Loucy (cell line): ENCODE results near the gene TMPRSS11D.

Experiments
- H2AFZ ChIP-seq: fragments of 200-600 bp; sonication (generic); 2 replicates; pipeline ENCODE4 v1.6.0; 2016; ENCODE audit warnings: antibody characterized with exemption, mild to moderate bottlenecking, low read length, moderate library complexity
- H3F3A ChIP-seq: fragments of 200-600 bp; 2 replicates; pipeline ENCODE4 v1.6.0; 2016; ENCODE audit warnings: antibody characterized with exemption, low read depth, mild to moderate bottlenecking
- H3K27me3 ChIP-seq: fragments of 200-600 bp; sonication (generic); 2 replicates; pipeline ENCODE4 v1.6.1; 2014; ENCODE audit warnings: low read length, mild to moderate bottlenecking; ENCODE audit not compliant: insufficient read depth, poor library complexity, severe bottlenecking
- H3K36me3 ChIP-seq: fragments of 200-600 bp; sonication (generic); 2 replicates; pipeline ENCODE4 v1.6.1; 2016; ENCODE audit warnings: low read length; ENCODE audit not compliant: insufficient read depth
- H3K4me1 ChIP-seq: fragments of 200-600 bp; sonication (generic); 2 replicates; pipeline ENCODE4 v1.5.1; 2014; ENCODE audit warnings: low read length, mild to moderate bottlenecking; ENCODE audit not compliant: insufficient read depth, poor library complexity, severe bottlenecking
- H3K4me2 ChIP-seq: fragments of 200-600 bp; sonication (generic); 2 replicates; pipeline ENCODE4 v1.6.0; 2014; ENCODE audit warnings: antibody characterized with exemption, low read length, low read depth, mild to moderate bottlenecking; ENCODE audit not compliant: poor library complexity, severe bottlenecking
- H3K4me3 ChIP-seq: fragments of 200-600 bp; sonication (generic); 2 replicates; pipeline ENCODE4 v1.5.1; 2014; ENCODE audit warnings: low read length, mild to moderate bottlenecking, mixed read lengths; ENCODE audit not compliant: poor library complexity, severe bottlenecking
- H3K79me2 ChIP-seq: fragments of 200-600 bp; sonication (generic); 2 replicates; pipeline ENCODE4 v1.6.1; 2014; ENCODE audit warnings: low read length; ENCODE audit not compliant: insufficient read depth
- H3K9ac ChIP-seq: fragments of 200-600 bp; sonication (generic); 2 replicates; pipeline ENCODE4 v1.6.0; 2014; ENCODE audit warnings: mild to moderate bottlenecking, low read depth, low read length, moderate library complexity; ENCODE audit not compliant: poor library complexity, severe bottlenecking
- H3K9me2 ChIP-seq: fragments of 200-600 bp; sonication (generic); replicated peaks from 2 replicates; pipeline ENCODE4 v1.6.1; 2016; ENCODE audit warnings: low read depth, low read length, mixed read lengths
- H3K9me3 ChIP-seq: fragments of 200-600 bp; sonication (generic); 2 replicates; pipeline ENCODE4 v1.6.1; 2014; ENCODE audit warnings: mild to moderate bottlenecking, antibody characterized with exemption, low read length, low read depth; ENCODE audit not compliant: insufficient read depth
- H4K20me1 ChIP-seq: fragments of 200-600 bp; sonication (generic); 2 replicates; pipeline ENCODE4 v1.6.0; 2014; ENCODE audit warnings: antibody characterized with exemption, low read length, mild to moderate bottlenecking; ENCODE audit not compliant: insufficient read depth, poor library complexity, severe bottlenecking
- CTCF ChIP-seq: fragments of 200-600 bp; sonication (generic); conservative IDR thresholded peaks from 2 replicates; pipeline ENCODE4 v1.5.1; 2014; ENCODE audit warnings: mild to moderate bottlenecking, antibody characterized with exemption, low read length
- EZH2phosphoT487 ChIP-seq: fragments of 200-600 bp; IDR thresholded peaks from 2 replicates; pipeline ENCODE4 v1.6.1; 2018; ENCODE audit warnings: antibody characterized with exemption, mild to moderate bottlenecking, moderate library complexity, borderline replicate concordance

The TMPRSS11D gene

GRCh38 chr4:67896421-67897065 is 12.7 kb upstream of the TMPRSS11D start:
- H3K9ac ChIP-seq = no peak overlapping the region
- H3K79me2 ChIP-seq = no peaks in the 10 kb centered on the region
- H3K4me1 ChIP-seq = no peaks in the 10 kb centered on the region
- no peaks in the 10 kb centered on the region for H3K27me3 ChIP-seq
- no peak overlapping the region for H2AFZ ChIP-seq
- H3K36me3 ChIP-seq = no peaks in the 10 kb centered on the region
- no peak overlapping the region for H3K4me3 ChIP-seq
- TF ChIP-seq EZH2phosphoT487 (no peak), CTCF (no peak)
- no peaks in the 10 kb centered on the region; the same call in 1 of the 2 replicates for H3K9me2 ChIP-seq
- H3F3A ChIP-seq = no peaks in the 10 kb centered on the region
- H3K4me2 ChIP-seq = no peak overlapping the region
- no peaks in the 10 kb centered on the region for H4K20me1 ChIP-seq
- no peaks in the 10 kb centered on the region for H3K9me3 ChIP-seq

- no peak overlapping the region for H3K4me2 ChIP-seq
- H3K79me2 ChIP-seq = no peaks in the 10 kb centered on the region
- H3K9me3 ChIP-seq = no peaks in the 10 kb centered on the region
- no peak overlapping the region for H2AFZ ChIP-seq
- H3K4me1 ChIP-seq = no peaks in the 10 kb centered on the region
- no peaks in the 10 kb centered on the region; the same call in 1 of the 2 replicates for H3K9me2 ChIP-seq
- H3F3A ChIP-seq = no peaks in the 10 kb centered on the region
- no peak overlapping the region for H3K4me3 ChIP-seq
- no peaks in the 10 kb centered on the region for H4K20me1 ChIP-seq
- H3K36me3 ChIP-seq = no peaks in the 10 kb centered on the region
- no peak overlapping the region for H3K9ac ChIP-seq
- no peaks in the 10 kb centered on the region for H3K27me3 ChIP-seq
- TF ChIP-seq CTCF = no peak
- TF ChIP-seq EZH2phosphoT487 = no peak
These were observed 10.9 kb upstream of the TMPRSS11D start for GRCh38 chr4:67894659-67895058.

GRCh38 chr4:67892905-67893304 is 9.1 kb upstream of the TMPRSS11D start:
- H3K36me3 ChIP-seq = no peaks in the 10 kb centered on the region
- H3K79me2 ChIP-seq = no peaks in the 10 kb centered on the region
- H3F3A ChIP-seq = no peaks in the 10 kb centered on the region
- H3K9ac ChIP-seq = no peak overlapping the region
- H3K4me1 ChIP-seq = no peaks in the 10 kb centered on the region
- H4K20me1 ChIP-seq = no peaks in the 10 kb centered on the region
- H2AFZ ChIP-seq = no peak overlapping the region
- H3K4me2 ChIP-seq = no peak overlapping the region
- no peaks in the 10 kb centered on the region for H3K9me3 ChIP-seq
- no peaks in the 10 kb centered on the region; the same call in 1 of the 2 replicates for H3K9me2 ChIP-seq
- no peaks in the 10 kb centered on the region for H3K27me3 ChIP-seq
- no peak overlapping the region for H3K4me3 ChIP-seq
- TF ChIP-seq CTCF = no peak
- TF ChIP-seq EZH2phosphoT487 = no peak
